ENCODE measurements around the gene C5AR2.
"Not testable (repeated sequence)": the region's sequence is repeated elsewhere in the genome, so short reads cannot be mapped to it uniquely, and the experiment has no call there.

C5AR2 gene

GRCh38 chr19:47351548-47351947, 19.6 kb downstream of the C5AR2 start:
- Histone ChIP-seq H3K9me3 (ENCODE audit: control insufficient read depth, low read length) (no peaks in the 10 kb centered on the region), H3K36me3 (ENCODE audit: control insufficient read depth, insufficient read depth, low read length) (peaks cover 7% of the 10 kb centered on the region), H3K27me3 (ENCODE audit: control insufficient read depth, insufficient read depth, low read length) (no peaks in the 10 kb centered on the region), H3K9ac (ENCODE audit: low read length) (no peak overlapping the region), H3K4me1 (ENCODE audit: control insufficient read depth, insufficient read depth, low read length) (peaks cover 5% of the 10 kb centered on the region), H3K4me3 (ENCODE audit: low read length) (no peak overlapping the region)

- H3K9me3 ChIP-seq (ENCODE audit: control insufficient read depth, low read length), result no peaks in the 10 kb centered on the region
- peaks cover 5% of the 10 kb centered on the region for H3K4me1 ChIP-seq (ENCODE audit: control insufficient read depth, insufficient read depth, low read length)
- H3K4me3 ChIP-seq (ENCODE audit: low read length), result no peak overlapping the region
- no peak overlapping the region for H3K9ac ChIP-seq (ENCODE audit: low read length)
- H3K36me3 ChIP-seq (ENCODE audit: control insufficient read depth, insufficient read depth, low read length), result peaks cover 7% of the 10 kb centered on the region
- H3K27me3 ChIP-seq (ENCODE audit: control insufficient read depth, insufficient read depth, low read length), result no peaks in the 10 kb centered on the region
Measured at GRCh38 chr19:47352095-47352494, 20.1 kb downstream of the C5AR2 start.

GRCh38 chr19:47353307-47353712, 21.3 kb downstream of the C5AR2 start:
- Histone ChIP-seq H3K9me3 (ENCODE audit: control insufficient read depth, low read length) (no peaks in the 10 kb centered on the region), H3K9ac (ENCODE audit: low read length) (no peak overlapping the region), H3K36me3 (ENCODE audit: control insufficient read depth, insufficient read depth, low read length) (peaks cover 13% of the 10 kb centered on the region), H3K4me3 (ENCODE audit: low read length) (no peak overlapping the region), H3K4me1 (ENCODE audit: control insufficient read depth, insufficient read depth, low read length) (peaks cover 5% of the 10 kb centered on the region), H3K27me3 (ENCODE audit: control insufficient read depth, insufficient read depth, low read length) (no peaks in the 10 kb centered on the region)

- Histone ChIP-seq H3K4me1 (ENCODE audit: control insufficient read depth, insufficient read depth, low read length) (peaks cover 5% of the 10 kb centered on the region), H3K27me3 (ENCODE audit: control insufficient read depth, insufficient read depth, low read length) (no peaks in the 10 kb centered on the region), H3K9ac (ENCODE audit: low read length) (no peak overlapping the region), H3K4me3 (ENCODE audit: low read length) (no peak overlapping the region), H3K36me3 (ENCODE audit: control insufficient read depth, insufficient read depth, low read length) (peaks cover 23% of the 10 kb centered on the region), H3K9me3 (ENCODE audit: control insufficient read depth, low read length) (no peaks in the 10 kb centered on the region)
Measured at GRCh38 chr19:47356900-47357299, 24.9 kb downstream of the C5AR2 start.

- H3K27me3 ChIP-seq (ENCODE audit: control insufficient read depth, insufficient read depth, low read length), result no peaks in the 10 kb centered on the region
- peaks cover 5% of the 10 kb centered on the region for H3K4me1 ChIP-seq (ENCODE audit: control insufficient read depth, insufficient read depth, low read length)
- H3K9ac ChIP-seq (ENCODE audit: low read length), result no peak overlapping the region
- peaks cover 23% of the 10 kb centered on the region for H3K36me3 ChIP-seq (ENCODE audit: control insufficient read depth, insufficient read depth, low read length)
- no peaks in the 10 kb centered on the region for H3K9me3 ChIP-seq (ENCODE audit: control insufficient read depth, low read length)
- no peak overlapping the region for H3K4me3 ChIP-seq (ENCODE audit: low read length)
Measured at GRCh38 chr19:47357788-47358680, 26.1 kb downstream of the C5AR2 start.

GRCh38 chr19:47358936-47359335, 27.0 kb downstream of the C5AR2 start:
- H3K4me3 ChIP-seq (ENCODE audit: low read length), result no peak overlapping the region
- H3K36me3 ChIP-seq (ENCODE audit: control insufficient read depth, insufficient read depth, low read length), result peaks cover 23% of the 10 kb centered on the region
- no peaks in the 10 kb centered on the region for H3K9me3 ChIP-seq (ENCODE audit: control insufficient read depth, low read length)
- H3K27me3 ChIP-seq (ENCODE audit: control insufficient read depth, insufficient read depth, low read length), result no peaks in the 10 kb centered on the region
- H3K4me1 ChIP-seq (ENCODE audit: control insufficient read depth, insufficient read depth, low read length), result no peaks in the 10 kb centered on the region
- no peak overlapping the region for H3K9ac ChIP-seq (ENCODE audit: low read length)

GRCh38 chr19:47362321-47362720, 30.3 kb downstream of the C5AR2 start:
- Histone ChIP-seq H3K4me1 (ENCODE audit: control insufficient read depth, insufficient read depth, low read length) (no peaks in the 10 kb centered on the region), H3K27me3 (ENCODE audit: control insufficient read depth, insufficient read depth, low read length) (no peaks in the 10 kb centered on the region), H3K36me3 (ENCODE audit: control insufficient read depth, insufficient read depth, low read length) (peaks cover 16% of the 10 kb centered on the region), H3K9me3 (ENCODE audit: control insufficient read depth, low read length) (no peaks in the 10 kb centered on the region), H3K9ac (ENCODE audit: low read length) (no peak overlapping the region), H3K4me3 (ENCODE audit: low read length) (no peak overlapping the region)

- Histone ChIP-seq H3K36me3 (ENCODE audit: control insufficient read depth, insufficient read depth, low read length) (peaks cover 10% of the 10 kb centered on the region), H3K9ac (ENCODE audit: low read length) (no peak overlapping the region), H3K4me3 (ENCODE audit: low read length) (no peak overlapping the region)
Measured at GRCh38 chr19:47363758-47364531, 32.0 kb downstream of the C5AR2 start.

GRCh38 chr19:47365455-47365854, 33.5 kb downstream of the C5AR2 start:
- not testable (repeated sequence) for H3K9me3 ChIP-seq (ENCODE audit: control insufficient read depth, low read length); H3K27me3 ChIP-seq (ENCODE audit: control insufficient read depth, insufficient read depth, low read length); H3K4me3 ChIP-seq (ENCODE audit: low read length); H3K9ac ChIP-seq (ENCODE audit: low read length); H3K4me1 ChIP-seq (ENCODE audit: control insufficient read depth, insufficient read depth, low read length); H3K36me3 ChIP-seq (ENCODE audit: control insufficient read depth, insufficient read depth, low read length)

More at GRCh38 chr19:47363758-47364531, 32.0 kb downstream of the C5AR2 start:
- Histone ChIP-seq H3K9me3 (ENCODE audit: control insufficient read depth, low read length) (no peaks in the 10 kb centered on the region), H3K4me1 (ENCODE audit: control insufficient read depth, insufficient read depth, low read length) (no peaks in the 10 kb centered on the region), H3K27me3 (ENCODE audit: control insufficient read depth, insufficient read depth, low read length) (no peaks in the 10 kb centered on the region)

- Histone ChIP-seq H3K27me3 (ENCODE audit: control insufficient read depth, insufficient read depth, low read length) (no peaks in the 10 kb centered on the region), H3K9me3 (ENCODE audit: control insufficient read depth, low read length) (no peaks in the 10 kb centered on the region), H3K36me3 (ENCODE audit: control insufficient read depth, insufficient read depth, low read length) (peaks cover 18% of the 10 kb centered on the region), H3K4me3 (ENCODE audit: low read length) (no peak overlapping the region), H3K9ac (ENCODE audit: low read length) (no peak overlapping the region), H3K4me1 (ENCODE audit: control insufficient read depth, insufficient read depth, low read length) (no peaks in the 10 kb centered on the region)
Measured at GRCh38 chr19:47370045-47370611, 38.2 kb downstream of the C5AR2 start.

- Histone ChIP-seq H3K9ac (ENCODE audit: low read length) (no peak overlapping the region), H3K27me3 (ENCODE audit: control insufficient read depth, insufficient read depth, low read length) (no peaks in the 10 kb centered on the region), H3K9me3 (ENCODE audit: control insufficient read depth, low read length) (no peaks in the 10 kb centered on the region), H3K4me1 (ENCODE audit: control insufficient read depth, insufficient read depth, low read length) (no peaks in the 10 kb centered on the region), H3K4me3 (ENCODE audit: low read length) (no peak overlapping the region), H3K36me3 (ENCODE audit: control insufficient read depth, insufficient read depth, low read length) (peaks cover 27% of the 10 kb centered on the region)
Measured at GRCh38 chr19:47371261-47371660, 39.3 kb downstream of the C5AR2 start.

GRCh38 chr19:47372603-47373002, 40.6 kb downstream of the C5AR2 start:
- Histone ChIP-seq H3K27me3 (ENCODE audit: control insufficient read depth, insufficient read depth, low read length) (no peaks in the 10 kb centered on the region), H3K4me3 (ENCODE audit: low read length) (no peak overlapping the region), H3K4me1 (ENCODE audit: control insufficient read depth, insufficient read depth, low read length) (no peaks in the 10 kb centered on the region), H3K9me3 (ENCODE audit: control insufficient read depth, low read length) (no peaks in the 10 kb centered on the region), H3K9ac (ENCODE audit: low read length) (no peak overlapping the region), H3K36me3 (ENCODE audit: control insufficient read depth, insufficient read depth, low read length) (peaks cover 30% of the 10 kb centered on the region)
